A204.1 (cell line): ENCODE results near the gene TOMM6.
"Not testable (repeated sequence)": the region's sequence is repeated elsewhere in the genome, so short reads cannot be mapped to it uniquely, and the experiment has no call there.

ENCODE experiments used
- FAIRE-seq: peaks from 2 replicates; lab custom pipeline; 2012; peaks lifted over from hg19 to GRCh38; lab: Jason Lieb, UNC

TOMM6 gene

GRCh38 chr6:41766043-41766664, 21.3 kb upstream of the TOMM6 start:
- FAIRE-seq, result not testable (repeated sequence)

GRCh38 chr6:41767112-41767833, 20.2 kb upstream of the TOMM6 start:
- FAIRE-seq, result no peak

- FAIRE-seq, result no peak
These were observed 18.8 kb upstream of the TOMM6 start for GRCh38 chr6:41768545-41769308.

- no peak for FAIRE-seq
These were observed 18.1 kb upstream of the TOMM6 start for GRCh38 chr6:41769376-41769775.

- no peak for FAIRE-seq
These were observed 17.0 kb upstream of the TOMM6 start for GRCh38 chr6:41770381-41771057.

GRCh38 chr6:41771058-41771983, 16.2 kb upstream of the TOMM6 start:
- no peak for FAIRE-seq

GRCh38 chr6:41774841-41775240, 12.7 kb upstream of the TOMM6 start:
- FAIRE-seq, result no peak

- no peak for FAIRE-seq
These were observed 12.1 kb upstream of the TOMM6 start for GRCh38 chr6:41775293-41775882.

GRCh38 chr6:41777551-41778285, 9.8 kb upstream of the TOMM6 start:
- no peak for FAIRE-seq

GRCh38 chr6:41778895-41779294, 8.6 kb upstream of the TOMM6 start:
- FAIRE-seq, result no peak

- FAIRE-seq, result no peak
These were observed 8.2 kb upstream of the TOMM6 start for GRCh38 chr6:41779336-41779735.

GRCh38 chr6:41779788-41780550, 7.5 kb upstream of the TOMM6 start, which contains the start of gene FRS3:
TSS of gene FRS3 (minus strand) at chr6:41779900. CDS start at chr6:41776987, 2,913 bp downstream.
- no peak for FAIRE-seq

- no peak for FAIRE-seq
These were observed 6.7 kb upstream of the TOMM6 start, which contains the start of gene PRICKLE4 for GRCh38 chr6:41780551-41781365. TSS of gene PRICKLE4 (plus strand) at chr6:41780782. CDS start at chr6:41783474, 2,692 bp downstream.

GRCh38 chr6:41781366-41781730, 6.1 kb upstream of the TOMM6 start:
- FAIRE-seq, result no peak

GRCh38 chr6:41783106-41783780, 4.3 kb upstream of the TOMM6 start:
- FAIRE-seq, result no peak

- FAIRE-seq, result no peak
These were observed 2.8 kb upstream of the TOMM6 start for GRCh38 chr6:41784581-41785171.

- FAIRE-seq, result no peak
These were observed 2.2 kb upstream of the TOMM6 start for GRCh38 chr6:41785254-41785653.
